Suppressor macrophage (primary cell): ENCODE data around the gene PNRC1.
"Not testable (repeated sequence)": the region's sequence is repeated elsewhere in the genome, so short reads cannot be mapped to it uniquely, and the experiment has no call there.

Source experiments
- DNase-seq, 4 experiments: peaks; one replicate each; pipeline ENCODE4 v3.0.0-alpha.2; 2020 to 2022
- total RNA-seq, 17 experiments: gene quantifications; one replicate each; lab custom pipeline; 2026; ENCODE audit warnings: mixed read lengths in 6 of 17, inconsistent platforms in 3 of 17; lab: John Stamatoyannopoulos, UW

Gene PNRC1
- 51.2 to 538 (median 174) reads per million in 17 experiments for total RNA-seq

- peak; percentile 100 for DNase-seq
Observed at GRCh38 chr6:89080281-89081128, at the start of gene PNRC1. Gene PNRC1 (plus strand): TSS chr6:89080751. CDS start chr6:89080895, 144 bp downstream.

- DNase-seq, result peak in 2 of 4 experiments; percentile 29 to 39
Observed at GRCh38 chr6:89032599-89032998, 48.0 kb upstream of the PNRC1 start.

- peak in 3 of 4 experiments; percentile 66 to 73 (median 73) for DNase-seq
Observed at GRCh38 chr6:89033461-89033860, 47.1 kb upstream of the PNRC1 start.

- not testable (repeated sequence) for DNase-seq
Observed at GRCh38 chr6:89034116-89034515, 46.4 kb upstream of the PNRC1 start.

- peak; percentile 91 to 99 (median 95) for DNase-seq
Observed at GRCh38 chr6:89034586-89035251, 45.8 kb upstream of the PNRC1 start.

GRCh38 chr6:89035252-89036101 is 45.1 kb upstream of the PNRC1 start:
- peak in 3 of 4 experiments; percentile 71 to 88 (median 74) for DNase-seq

- DNase-seq, result peak in 1 of 4 experiments; percentile 21
Observed at GRCh38 chr6:89037141-89037900, 43.2 kb upstream of the PNRC1 start.

GRCh38 chr6:89037901-89038293 is 42.7 kb upstream of the PNRC1 start:
- DNase-seq, result not testable (repeated sequence)

GRCh38 chr6:89042664-89043063 is 37.9 kb upstream of the PNRC1 start:
- DNase-seq, result no peak

GRCh38 chr6:89044328-89045010 is 36.1 kb upstream of the PNRC1 start:
- DNase-seq, result peak in 1 of 4 experiments; percentile 53

- DNase-seq, result peak; percentile 87 to 95 (median 92)
Observed at GRCh38 chr6:89045011-89045387, 35.6 kb upstream of the PNRC1 start.

GRCh38 chr6:89045576-89045975 is 35.0 kb upstream of the PNRC1 start:
- no peak for DNase-seq

- peak in 3 of 4 experiments; percentile 41 to 57 (median 48) for DNase-seq
Observed at GRCh38 chr6:89047473-89047872, 33.1 kb upstream of the PNRC1 start.

- no peak for DNase-seq
Observed at GRCh38 chr6:89048288-89048923, 32.1 kb upstream of the PNRC1 start.

GRCh38 chr6:89048985-89049384 is 31.6 kb upstream of the PNRC1 start:
- no peak for DNase-seq

GRCh38 chr6:89050155-89050554 is 30.4 kb upstream of the PNRC1 start:
- no peak for DNase-seq

GRCh38 chr6:89050697-89051096 is 29.9 kb upstream of the PNRC1 start:
- DNase-seq, result no peak

- DNase-seq, result peak in 1 of 4 experiments; percentile 24
Observed at GRCh38 chr6:89051676-89052075, 28.9 kb upstream of the PNRC1 start.

- DNase-seq, result no peak
Observed at GRCh38 chr6:89054208-89054607, 26.3 kb upstream of the PNRC1 start.

- DNase-seq, result no peak
Observed at GRCh38 chr6:89057759-89058158, 22.8 kb upstream of the PNRC1 start.

GRCh38 chr6:89058627-89059026 is 21.9 kb upstream of the PNRC1 start:
- no peak for DNase-seq
